Measurements from ENCODE around the gene CNKSR3. TPM values are rescaled to one million over a fixed set of nuclear protein-coding genes. Genes with fewer than 3 reads are reported as not detected.

CNKSR3 gene
- polyA plus RNA-seq, 1 donor from 2014 or later: 3.0 TPM

DNA sequence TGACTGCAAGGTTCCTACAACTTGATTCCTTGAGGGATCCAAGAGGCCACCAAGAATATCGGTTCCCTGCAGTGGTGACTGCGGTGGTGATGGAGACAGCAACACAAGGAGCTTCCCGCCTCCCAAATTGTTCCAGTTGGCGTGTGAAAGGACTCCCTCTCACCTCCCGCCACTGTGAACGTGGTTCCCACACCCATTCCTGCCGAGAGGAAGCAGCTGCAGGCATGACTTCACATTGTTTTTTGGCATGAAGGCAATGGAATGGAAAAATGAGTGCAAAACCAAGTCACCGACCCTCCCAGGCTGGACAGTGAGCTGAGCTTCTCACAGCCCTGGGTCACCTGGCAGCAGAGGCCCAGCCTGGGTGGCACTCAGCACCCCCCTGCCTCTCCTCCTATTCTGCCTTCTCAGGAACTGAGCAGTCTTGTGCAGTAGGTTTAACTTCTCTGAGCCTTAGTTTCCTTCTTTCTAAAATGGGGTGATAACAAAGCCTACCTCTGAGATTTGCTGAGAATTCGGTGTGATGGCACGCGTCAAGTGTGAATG, 75.0 kb downstream of the CNKSR3 start:
- Histone ChIP-seq H4K20me1 (ENCODE audit: insufficient read depth) (no peaks in the 10 kb centered on the region), H3K79me2 (replicated peaks; ENCODE audit: insufficient read depth, low read length) (no peaks in the 10 kb centered on the region), H3K4me2 (ENCODE audit: low read length) (no peak overlapping the region), H3K9me2 (ENCODE audit: insufficient read depth, low read length) (no peaks in the 10 kb centered on the region), H2AFZ (ENCODE audit: low read depth, low read length) (no peak overlapping the region), H3K4me3 (ENCODE audit: low read length) (no peak overlapping the region), H3F3A (ENCODE audit: insufficient read depth, low read length, poor library complexity, severe bottlenecking) (no peaks in the 10 kb centered on the region), H3K9me3 (ENCODE audit: low read length) (no peaks in the 10 kb centered on the region), H3K36me3 (ENCODE audit: insufficient read depth, low read length) (no peaks in the 10 kb centered on the region), H3K27me3 (ENCODE audit: insufficient read depth, low read depth, low read length) (no peaks in the 10 kb centered on the region), H3K27ac (ENCODE audit: low read length) (no peak overlapping the region), H3K9ac (ENCODE audit: low read length) (no peak overlapping the region)
- TF ChIP-seq EP300 (conservative IDR thresholded peaks at IDR 0.05; ENCODE audit: poor library complexity, severe bottlenecking): no peak
- no peak for TF ChIP-seq REST (IDR thresholded peaks at IDR 0.05; ENCODE audit: borderline replicate concordance)
- TF ChIP-seq POLR2AphosphoS5 (IDR thresholded peaks at IDR 0.05): no peak
- TF ChIP-seq, protein P1, sequence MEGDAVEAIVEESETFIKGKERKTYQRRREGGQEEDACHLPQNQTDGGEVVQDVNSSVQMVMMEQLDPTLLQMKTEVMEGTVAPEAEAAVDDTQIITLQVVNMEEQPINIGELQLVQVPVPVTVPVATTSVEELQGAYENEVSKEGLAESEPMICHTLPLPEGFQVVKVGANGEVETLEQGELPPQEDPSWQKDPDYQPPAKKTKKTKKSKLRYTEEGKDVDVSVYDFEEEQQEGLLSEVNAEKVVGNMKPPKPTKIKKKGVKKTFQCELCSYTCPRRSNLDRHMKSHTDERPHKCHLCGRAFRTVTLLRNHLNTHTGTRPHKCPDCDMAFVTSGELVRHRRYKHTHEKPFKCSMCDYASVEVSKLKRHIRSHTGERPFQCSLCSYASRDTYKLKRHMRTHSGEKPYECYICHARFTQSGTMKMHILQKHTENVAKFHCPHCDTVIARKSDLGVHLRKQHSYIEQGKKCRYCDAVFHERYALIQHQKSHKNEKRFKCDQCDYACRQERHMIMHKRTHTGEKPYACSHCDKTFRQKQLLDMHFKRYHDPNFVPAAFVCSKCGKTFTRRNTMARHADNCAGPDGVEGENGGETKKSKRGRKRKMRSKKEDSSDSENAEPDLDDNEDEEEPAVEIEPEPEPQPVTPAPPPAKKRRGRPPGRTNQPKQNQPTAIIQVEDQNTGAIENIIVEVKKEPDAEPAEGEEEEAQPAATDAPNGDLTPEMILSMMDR (IDR thresholded peaks at IDR 0.05; ENCODE audit: poor library complexity, severe bottlenecking): no peak
- TF ChIP-seq RAD21 (conservative IDR thresholded peaks at IDR 0.05): no peak
- TF ChIP-seq EZH2 (IDR thresholded peaks at IDR 0.05; ENCODE audit: borderline replicate concordance, insufficient read depth, low read length, poor library complexity, severe bottlenecking): no peak
- no peak for TF ChIP-seq MXI1 (conservative IDR thresholded peaks at IDR 0.05; ENCODE audit: poor library complexity, severe bottlenecking)
- TF ChIP-seq TAF1 (IDR thresholded peaks at IDR 0.05; ENCODE audit: low read depth): no peak
- TF ChIP-seq SMC3 (conservative IDR thresholded peaks at IDR 0.05; ENCODE audit: poor library complexity): no peak

GRCh38 chr6:154434662-154435061, 75.8 kb downstream of the CNKSR3 start:
- no peak overlapping the region for H3K4me2 ChIP-seq (ENCODE audit: low read length)
- TF ChIP-seq TAF1 (IDR thresholded peaks at IDR 0.05; ENCODE audit: low read depth): no peak
- TF ChIP-seq, protein P1 (IDR thresholded peaks at IDR 0.05; ENCODE audit: poor library complexity, severe bottlenecking): no peak
- no peak for TF ChIP-seq REST (IDR thresholded peaks at IDR 0.05; ENCODE audit: borderline replicate concordance)
- no peak for TF ChIP-seq RAD21 (conservative IDR thresholded peaks at IDR 0.05)
- no peak for TF ChIP-seq EP300 (conservative IDR thresholded peaks at IDR 0.05; ENCODE audit: poor library complexity, severe bottlenecking)
- no peak for TF ChIP-seq POLR2AphosphoS5 (IDR thresholded peaks at IDR 0.05)
- no peak for TF ChIP-seq EZH2 (IDR thresholded peaks at IDR 0.05; ENCODE audit: borderline replicate concordance, insufficient read depth, low read length, poor library complexity, severe bottlenecking)
- TF ChIP-seq MXI1 (conservative IDR thresholded peaks at IDR 0.05; ENCODE audit: poor library complexity, severe bottlenecking): no peak
- TF ChIP-seq SMC3 (conservative IDR thresholded peaks at IDR 0.05; ENCODE audit: poor library complexity): no peak
- no peak overlapping the region for H3K27ac ChIP-seq (ENCODE audit: low read length)
- H3K4me3 ChIP-seq (ENCODE audit: low read length): no peak overlapping the region
- no peaks in the 10 kb centered on the region for H3K9me3 ChIP-seq (ENCODE audit: low read length)
- no peaks in the 10 kb centered on the region for H3K9me2 ChIP-seq (ENCODE audit: insufficient read depth, low read length)
- no peaks in the 10 kb centered on the region for H3F3A ChIP-seq (ENCODE audit: insufficient read depth, low read length, poor library complexity, severe bottlenecking)
- no peaks in the 10 kb centered on the region for H3K36me3 ChIP-seq (ENCODE audit: insufficient read depth, low read length)
- no peaks in the 10 kb centered on the region for H3K27me3 ChIP-seq (ENCODE audit: insufficient read depth, low read depth, low read length)
- H3K9ac ChIP-seq (ENCODE audit: low read length): no peak overlapping the region
- H3K79me2 ChIP-seq (replicated peaks; ENCODE audit: insufficient read depth, low read length): no peaks in the 10 kb centered on the region
- H4K20me1 ChIP-seq (ENCODE audit: insufficient read depth): no peaks in the 10 kb centered on the region
- H2AFZ ChIP-seq (ENCODE audit: low read depth, low read length): no peak overlapping the region

Measured in neural cell (in vitro differentiated cells).